Panc1 (cell line): ENCODE data around the gene KCNMB2. TPM values are rescaled to one million over a fixed set of nuclear protein-coding genes. Genes with fewer than 3 reads are reported as not detected.

Source experiments
- ATAC-seq: fragments of 200-7000 bp; cut with Tn5 transposase; 2 replicates; pipeline ENCODE4 v1.9.1; 2020; ENCODE audit warnings: mild to moderate bottlenecking, moderate library complexity
- BruUV-seq: library from RNA; stranded (reverse); fragments of 400-500 nt; replicated peaks from 2 replicates; lab custom pipeline; 2021; lab: Mats Ljungman, UMichigan
- CTCF ChIA-PET: fragments of 300-600 bp; sonication (Branson Sonifier 250); formaldehyde crosslinking; loops from one replicate; lab custom pipeline; 2022; ENCODE audit warnings: antibody characterized with exemption; lab: Charles Lee
- POLR2A ChIA-PET: fragments of 300-600 bp; sonication (Branson Sonifier 250); formaldehyde crosslinking; loops from one replicate; lab custom pipeline; 2022; ENCODE audit warnings: antibody characterized with exemption; lab: Charles Lee
- DNase-seq: peaks from one replicate; pipeline ENCODE4 v3.0.0-alpha.2; 2010; ENCODE audit warnings: low read depth, low spot score
- H3K27ac ChIP-seq: 2 replicates; pipeline ENCODE4 v1.5.1; 2011; ENCODE audit warnings: mild to moderate bottlenecking, low read length, inconsistent platforms
- H3K27me3 ChIP-seq: fragments of 200-500 bp; sonication (Bioruptor generic); 2 replicates; pipeline ENCODE4 v1.6.0; 2014; ENCODE audit warnings: low read length, inconsistent platforms; ENCODE audit not compliant: control insufficient read depth, insufficient read depth
- H3K36me3 ChIP-seq: fragments of 200-500 bp; sonication (Bioruptor generic); 2 replicates; pipeline ENCODE4 v1.5.1; 2014; ENCODE audit warnings: inconsistent platforms, mild to moderate bottlenecking, low read length, moderate library complexity; ENCODE audit not compliant: control insufficient read depth, insufficient read depth
- H3K4me1 ChIP-seq: 2 replicates; pipeline ENCODE4 v1.5.1; 2011; ENCODE audit warnings: inconsistent platforms, mild to moderate bottlenecking, low read length, moderate library complexity; ENCODE audit not compliant: control insufficient read depth, insufficient read depth
- H3K4me3 ChIP-seq, 2 experiments: 2 replicates each; pipeline ENCODE4 v1.5.1; 2011 to 2012; ENCODE audit warnings: low read depth in 2 of 2, low read length in 2 of 2, mild to moderate bottlenecking in 2 of 2, inconsistent platforms in 1 of 2, moderate library complexity in 1 of 2
- H3K9me3 ChIP-seq: fragments of 200-500 bp; sonication (Bioruptor generic); 2 replicates; pipeline ENCODE4 v1.5.1; 2014; ENCODE audit warnings: low read depth, mild to moderate bottlenecking, inconsistent platforms, low read length, moderate library complexity; ENCODE audit not compliant: control insufficient read depth, insufficient read depth
- CTCF ChIP-seq: fragments of 450-650 bp; IDR thresholded peaks from 2 replicates; pipeline ENCODE4 v1.5.1; 2017; ENCODE audit warnings: mild to moderate bottlenecking
- POLR2AphosphoS5 ChIP-seq: IDR thresholded peaks from 2 replicates; pipeline ENCODE4 v1.6.1; 2012; ENCODE audit warnings: mild to moderate bottlenecking, low read depth, low read length, moderate library complexity
- REST ChIP-seq, 2 experiments: IDR thresholded peaks; 2 replicates each; pipeline ENCODE4 v1.6.1; 2011 to 2012; ENCODE audit warnings: low read depth in 2 of 2, control low read depth in 1 of 2, low read length in 1 of 2, mild to moderate bottlenecking in 1 of 2, moderate library complexity in 1 of 2; ENCODE audit not compliant: insufficient read depth in 1 of 2
- SIN3A ChIP-seq: IDR thresholded peaks from 2 replicates; pipeline ENCODE4 v1.6.1; 2012; ENCODE audit warnings: low read depth, mild to moderate bottlenecking, low read length, moderate library complexity, borderline replicate concordance; ENCODE audit not compliant: insufficient read depth
- TCF7L2 ChIP-seq: IDR thresholded peaks from 2 replicates; pipeline ENCODE4 v1.6.1; 2011; ENCODE audit warnings: mild to moderate bottlenecking, low read depth, low read length, inconsistent platforms
- in situ Hi-C: cut with HindIII; loops from 2 replicates; pipeline ENCODE4 v1.10.0; 2016; ENCODE audit warnings: low sequenced_read_pairs, low pct_unique_long_range_greater_than_20kb
- intact Hi-C: fragments of 100-400 bp; cut with micrococcal nuclease; formaldehyde crosslinking; loops from one replicate; pipeline ENCODE4 v1.10.0; 2022; ENCODE audit not compliant: unreplicated experiment
- total RNA-seq: library from RNA; stranded (reverse); gene quantifications from one replicate; pipeline ENCODE4 v1.2.1, GENCODE V29; 2021; ENCODE audit not compliant: unreplicated experiment

The KCNMB2 gene
- total RNA-seq, 1 experiment from 2014 or later: not detected

- ChIA-PET CTCF (no interaction called here), POLR2A (no interaction called here)
- ATAC-seq: no peak
- Histone ChIP-seq H3K27me3 (no peaks in the 10 kb centered on the region), H3K4me1 (no peaks in the 10 kb centered on the region), H3K9me3 (no peaks in the 10 kb centered on the region), H3K4me3 (no peak overlapping the region), H3K27ac (no peak overlapping the region), H3K36me3 (no peaks in the 10 kb centered on the region)
- no peak for DNase-seq
- TF ChIP-seq REST (IDR thresholded peaks at IDR 0.05; ENCODE audit: insufficient read depth in 1 of 2, low read depth in 2 of 2, low read length in 1 of 2) (no peak), POLR2AphosphoS5 (no peak), CTCF (no peak), TCF7L2 (no peak), SIN3A (no peak)
- in situ Hi-C loops: no loop called here
- intact Hi-C loops: no loop called here
- no TSS peak for BruUV-seq
Observed at GRCh38 chr3:178680489-178680888, 144.3 kb downstream of the KCNMB2 start.

- in situ Hi-C loops: no loop called here
- ATAC-seq (no peak), DNase-seq (no peak)
- H3K27me3 ChIP-seq: no peaks in the 10 kb centered on the region
- ChIA-PET CTCF (no interaction called here), POLR2A (no interaction called here)
- no peak overlapping the region for H3K4me3 ChIP-seq
- no TSS peak for BruUV-seq
- no peaks in the 10 kb centered on the region for H3K9me3 ChIP-seq
- intact Hi-C loops: no loop called here
- TF ChIP-seq TCF7L2 (no peak), REST (IDR thresholded peaks at IDR 0.05; ENCODE audit: insufficient read depth in 1 of 2, low read depth in 2 of 2, low read length in 1 of 2) (peak in 1 of 2 experiments; percentile 63; a peak in 1 of 4 replicates), CTCF (no peak)
- no peak overlapping the region for H3K27ac ChIP-seq
- H3K36me3 ChIP-seq: no peaks in the 10 kb centered on the region
- H3K4me1 ChIP-seq: no peaks in the 10 kb centered on the region
Observed at GRCh38 chr3:178684881-178685590, 148.8 kb downstream of the KCNMB2 start.
